Tibial nerve (tissue), 4 donors: ENCODE results near the gene ZC3H15.

Experiments used
- EP300 ChIP-seq, 2 donors: sonication (generic); formaldehyde crosslinking; IDR thresholded peaks; one replicate each; pipeline ENCODE4 v1.6.1; 2017; ENCODE audit warnings: antibody characterized with exemption in 2 of 2, mild to moderate bottlenecking in 1 of 2
- POLR2A ChIP-seq, 2 donors: fragments of 450-650 bp; IDR thresholded peaks; one replicate each; pipeline ENCODE4 v1.6.1; 2017; ENCODE audit warnings: antibody characterized with exemption in 2 of 2, mild to moderate bottlenecking in 2 of 2, moderate library complexity in 2 of 2
- TF ChIP-seq, protein P1 (sequence below), 5 experiments: fragments of 200-600 bp in 3 of 5; fragments of 450-650 bp in 2 of 5; sonication (generic) in 3 of 5; IDR thresholded peaks; one replicate each; pipeline ENCODE4 v1.5.1; 2016 to 2019; ENCODE audit warnings: antibody characterized with exemption in 5 of 5, mild to moderate bottlenecking in 3 of 5, moderate library complexity in 2 of 5

DNA sequence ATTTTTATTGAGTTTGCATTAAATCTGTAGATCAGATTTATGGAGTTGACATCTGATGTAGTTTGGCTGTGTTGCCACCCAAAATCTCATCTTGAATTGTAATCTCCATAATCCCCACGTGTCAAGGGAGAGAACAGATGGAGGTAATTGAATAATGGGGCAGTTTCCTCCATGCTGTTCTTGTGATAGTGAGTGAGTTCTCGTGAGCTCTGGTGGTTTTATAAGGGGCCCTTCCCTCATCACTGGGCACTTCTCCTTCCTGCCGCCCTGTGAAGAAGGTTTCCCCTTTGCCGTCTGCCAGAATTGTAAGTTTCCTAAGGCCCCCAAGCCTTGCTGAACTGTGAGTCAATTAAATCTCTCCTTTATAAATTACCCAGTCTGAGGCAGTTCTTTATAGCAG, 32.2 kb downstream of the ZC3H15 start:
- TF ChIP-seq POLR2A (IDR thresholded peaks at IDR 0.05): no peak
- TF ChIP-seq, protein P1, sequence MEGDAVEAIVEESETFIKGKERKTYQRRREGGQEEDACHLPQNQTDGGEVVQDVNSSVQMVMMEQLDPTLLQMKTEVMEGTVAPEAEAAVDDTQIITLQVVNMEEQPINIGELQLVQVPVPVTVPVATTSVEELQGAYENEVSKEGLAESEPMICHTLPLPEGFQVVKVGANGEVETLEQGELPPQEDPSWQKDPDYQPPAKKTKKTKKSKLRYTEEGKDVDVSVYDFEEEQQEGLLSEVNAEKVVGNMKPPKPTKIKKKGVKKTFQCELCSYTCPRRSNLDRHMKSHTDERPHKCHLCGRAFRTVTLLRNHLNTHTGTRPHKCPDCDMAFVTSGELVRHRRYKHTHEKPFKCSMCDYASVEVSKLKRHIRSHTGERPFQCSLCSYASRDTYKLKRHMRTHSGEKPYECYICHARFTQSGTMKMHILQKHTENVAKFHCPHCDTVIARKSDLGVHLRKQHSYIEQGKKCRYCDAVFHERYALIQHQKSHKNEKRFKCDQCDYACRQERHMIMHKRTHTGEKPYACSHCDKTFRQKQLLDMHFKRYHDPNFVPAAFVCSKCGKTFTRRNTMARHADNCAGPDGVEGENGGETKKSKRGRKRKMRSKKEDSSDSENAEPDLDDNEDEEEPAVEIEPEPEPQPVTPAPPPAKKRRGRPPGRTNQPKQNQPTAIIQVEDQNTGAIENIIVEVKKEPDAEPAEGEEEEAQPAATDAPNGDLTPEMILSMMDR (IDR thresholded peaks at IDR 0.05): no peak
- TF ChIP-seq EP300 (IDR thresholded peaks at IDR 0.05): no peak
